ENCODE data around the gene WFDC5. TPM values are rescaled to one million over a fixed set of nuclear protein-coding genes. Genes with fewer than 3 reads are reported as not detected.
A peak's percentile ranks its signal among the peaks of the same experiment; 100 is the strongest.

The WFDC5 gene
- total and polyA plus RNA-seq, 2 donors (not counting 3 experiments of a cell fraction or from before 2014, with no cell fraction given) = not detected

DNA sequence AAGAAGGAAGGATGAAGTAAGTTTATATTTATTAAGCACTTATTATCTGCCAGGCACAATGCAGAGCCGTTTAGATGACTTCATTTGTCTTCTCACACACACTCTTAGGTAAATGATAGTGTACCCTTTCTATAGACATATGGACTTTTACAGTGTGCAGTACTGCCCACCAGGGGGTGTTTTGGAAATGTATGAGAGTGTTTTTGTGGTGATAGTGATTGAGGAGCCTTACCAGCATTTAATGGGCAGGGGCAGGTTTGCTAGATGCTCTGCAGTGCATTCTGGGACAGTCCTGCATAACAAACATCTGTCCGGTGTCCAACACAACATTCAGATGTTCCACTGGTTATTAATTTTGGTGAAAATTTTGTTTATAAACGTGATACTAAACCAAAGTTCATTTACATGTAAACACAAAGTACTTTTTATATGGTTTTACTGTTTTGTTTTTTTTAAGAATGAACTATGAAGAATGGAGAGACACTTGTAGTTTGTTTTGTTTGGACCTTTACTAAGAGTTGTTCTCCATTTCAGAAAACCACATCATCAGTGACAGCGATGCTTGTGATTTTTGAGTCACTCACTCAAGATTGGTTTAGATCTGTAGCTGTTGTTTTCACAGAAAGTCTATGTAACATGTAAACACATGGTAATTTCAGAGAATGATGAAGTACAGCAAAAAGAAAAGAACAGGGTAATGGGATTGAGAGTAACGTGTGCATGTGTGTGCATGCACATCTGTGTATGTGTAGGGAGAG, 33.9 kb downstream of the WFDC5 start:
- no TSS peak for BruUV-seq (replicated peaks)
- no peak for TF ChIP-seq POLR2A (IDR thresholded peaks at IDR 0.05; ENCODE audit: low read depth, low read length)
- TF ChIP-seq, protein P1, sequence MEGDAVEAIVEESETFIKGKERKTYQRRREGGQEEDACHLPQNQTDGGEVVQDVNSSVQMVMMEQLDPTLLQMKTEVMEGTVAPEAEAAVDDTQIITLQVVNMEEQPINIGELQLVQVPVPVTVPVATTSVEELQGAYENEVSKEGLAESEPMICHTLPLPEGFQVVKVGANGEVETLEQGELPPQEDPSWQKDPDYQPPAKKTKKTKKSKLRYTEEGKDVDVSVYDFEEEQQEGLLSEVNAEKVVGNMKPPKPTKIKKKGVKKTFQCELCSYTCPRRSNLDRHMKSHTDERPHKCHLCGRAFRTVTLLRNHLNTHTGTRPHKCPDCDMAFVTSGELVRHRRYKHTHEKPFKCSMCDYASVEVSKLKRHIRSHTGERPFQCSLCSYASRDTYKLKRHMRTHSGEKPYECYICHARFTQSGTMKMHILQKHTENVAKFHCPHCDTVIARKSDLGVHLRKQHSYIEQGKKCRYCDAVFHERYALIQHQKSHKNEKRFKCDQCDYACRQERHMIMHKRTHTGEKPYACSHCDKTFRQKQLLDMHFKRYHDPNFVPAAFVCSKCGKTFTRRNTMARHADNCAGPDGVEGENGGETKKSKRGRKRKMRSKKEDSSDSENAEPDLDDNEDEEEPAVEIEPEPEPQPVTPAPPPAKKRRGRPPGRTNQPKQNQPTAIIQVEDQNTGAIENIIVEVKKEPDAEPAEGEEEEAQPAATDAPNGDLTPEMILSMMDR (IDR thresholded peaks at IDR 0.05; ENCODE audit: extremely low read depth in 1 of 2, insufficient read depth in 1 of 2, low read depth in 1 of 2, low read length in 2 of 2) = peak; percentile 23 to 50
- dilution Hi-C loops (cut with MboI; ENCODE audit: extremely low pct_ligation_motif_present, low sequenced_read_pairs) = no loop called here
- FAIRE-seq (peak; percentile 24), DNase-seq (ENCODE audit: low read depth, low spot score) (peak; percentile 24)
- Histone ChIP-seq H3K4me2 (ENCODE audit: insufficient read depth, low read length) (no peak overlapping the region), H3K36me3 (ENCODE audit: control insufficient read depth in 2 of 2, extremely low read depth in 1 of 2, insufficient read depth in 2 of 2, low read length in 2 of 2) (peaks cover 0 to 5% of the 10 kb centered on the region in 2 experiments), H3K9me1 (replicated peaks; ENCODE audit: control insufficient read depth, extremely low read depth, insufficient read depth, low read length) (no peaks in the 10 kb centered on the region), H3K27ac (ENCODE audit: insufficient read depth, low read depth, low read length) (no peak overlapping the region), H3K79me2 (ENCODE audit: control insufficient read depth, insufficient read depth, low read length) (no peaks in the 10 kb centered on the region), H2AFZ (ENCODE audit: low read depth, low read length) (no peak overlapping the region), H3K9ac (replicated peaks; ENCODE audit: extremely low read depth, insufficient read depth, low read length) (no peak overlapping the region), H3K9me3 (replicated peaks; ENCODE audit: control insufficient read depth, insufficient read depth, low read length) (no peaks in the 10 kb centered on the region), H3K4me1 (ENCODE audit: control insufficient read depth, extremely low read depth, insufficient read depth, low read length) (peaks cover 2% of the 10 kb centered on the region), H3K4me3 (replicated peaks in 1 of 3; ENCODE audit: insufficient read depth in 1 of 3, low read depth in 1 of 3, low read length in 3 of 3) (no peak overlapping the region), H4K20me1 (replicated peaks; ENCODE audit: control insufficient read depth, extremely low read depth, insufficient read depth, low read length) (no peaks in the 10 kb centered on the region), H3K27me3 (ENCODE audit: control insufficient read depth in 2 of 2, insufficient read depth in 2 of 2, low read length in 2 of 2) (no peaks in the 10 kb centered on the region)
- intact Hi-C loops (cut with micrococcal nuclease) = loop anchor here (2.0 kb wide), 1 partner anchor 16 kb away; no protein-coding TSS in a partner anchor
- CTCF ChIA-PET = no interaction called here
- POLR2A ChIA-PET = no interaction called here

DNA sequence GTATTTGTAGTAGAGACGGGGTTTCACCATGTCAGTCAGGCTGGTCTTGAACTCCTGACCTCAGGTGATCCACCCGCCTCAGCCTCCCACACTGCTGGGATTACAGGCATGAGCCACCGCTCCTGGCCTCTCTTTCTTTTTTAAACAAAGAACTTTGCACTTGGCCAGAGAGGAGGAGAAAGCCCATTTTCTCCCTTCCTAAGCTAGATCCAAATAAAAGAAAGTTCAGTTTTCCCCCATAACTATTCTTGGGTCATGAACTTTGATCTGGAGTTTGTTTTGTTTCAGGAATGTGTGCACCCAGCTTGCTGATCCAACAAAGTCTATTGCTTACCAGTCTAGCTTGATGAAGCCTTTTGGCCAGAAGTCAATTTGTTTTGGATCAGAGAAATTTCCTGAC, 37.4 kb downstream of the WFDC5 start:
- ChIA-PET CTCF (interaction anchor here (1.2 to 4.5 kb wide), 4 partner anchors 20 to 34 kb away, joined by 3 to 21 read pairs (median 4); no protein-coding TSS in a partner anchor), POLR2A (no interaction called here)
- Histone ChIP-seq H3K4me1 (ENCODE audit: control insufficient read depth, extremely low read depth, insufficient read depth, low read length) (no peaks in the 10 kb centered on the region), H3K36me3 (ENCODE audit: control insufficient read depth in 2 of 2, extremely low read depth in 1 of 2, insufficient read depth in 2 of 2, low read length in 2 of 2) (peaks cover 2 to 5% of the 10 kb centered on the region in 2 experiments), H3K4me2 (ENCODE audit: insufficient read depth, low read length) (no peak overlapping the region), H3K4me3 (replicated peaks in 1 of 3; ENCODE audit: insufficient read depth in 1 of 3, low read depth in 1 of 3, low read length in 3 of 3) (no peak overlapping the region), H2AFZ (ENCODE audit: low read depth, low read length) (no peak overlapping the region), H3K9me1 (replicated peaks; ENCODE audit: control insufficient read depth, extremely low read depth, insufficient read depth, low read length) (no peaks in the 10 kb centered on the region), H3K27me3 (ENCODE audit: control insufficient read depth in 2 of 2, insufficient read depth in 2 of 2, low read length in 2 of 2) (no peaks in the 10 kb centered on the region), H4K20me1 (replicated peaks; ENCODE audit: control insufficient read depth, extremely low read depth, insufficient read depth, low read length) (no peaks in the 10 kb centered on the region), H3K27ac (ENCODE audit: insufficient read depth, low read depth, low read length) (no peak overlapping the region), H3K9me3 (replicated peaks; ENCODE audit: control insufficient read depth, insufficient read depth, low read length) (no peaks in the 10 kb centered on the region), H3K9ac (replicated peaks; ENCODE audit: extremely low read depth, insufficient read depth, low read length) (no peak overlapping the region), H3K79me2 (ENCODE audit: control insufficient read depth, insufficient read depth, low read length) (no peaks in the 10 kb centered on the region)
- BruUV-seq (replicated peaks) = no TSS peak
- DNase-seq (ENCODE audit: low read depth, low spot score) (no peak), FAIRE-seq (no peak)
- dilution Hi-C loops (cut with MboI; ENCODE audit: extremely low pct_ligation_motif_present, low sequenced_read_pairs) (no loop called here), intact Hi-C loops (cut with micrococcal nuclease) (no loop called here)
- TF ChIP-seq EZH2 (IDR thresholded peaks at IDR 0.05; ENCODE audit: borderline replicate concordance, low read depth, low read length, severe bottlenecking) = no peak
- TF ChIP-seq POLR2AphosphoS5 (IDR thresholded peaks at IDR 0.05; ENCODE audit: insufficient read depth, low read depth, low read length) = no peak
- TF ChIP-seq JUN (IDR thresholded peaks at IDR 0.05; ENCODE audit: borderline replicate concordance, insufficient read depth, insufficient read length, low read depth) = no peak
- TF ChIP-seq MYC (IDR thresholded peaks at IDR 0.05; ENCODE audit: low read depth, low read length) = no peak
- no peak for TF ChIP-seq FOS (IDR thresholded peaks at IDR 0.05; ENCODE audit: borderline replicate concordance, insufficient read depth, low read length)
- TF ChIP-seq, protein P2, sequence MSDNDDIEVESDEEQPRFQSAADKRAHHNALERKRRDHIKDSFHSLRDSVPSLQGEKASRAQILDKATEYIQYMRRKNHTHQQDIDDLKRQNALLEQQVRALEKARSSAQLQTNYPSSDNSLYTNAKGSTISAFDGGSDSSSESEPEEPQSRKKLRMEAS (IDR thresholded peaks at IDR 0.05; ENCODE audit: insufficient read depth, insufficient read length) = no peak
- TF ChIP-seq GATA2 (IDR thresholded peaks at IDR 0.05; ENCODE audit: insufficient read depth, insufficient read length, low read depth, low read length) = no peak
- TF ChIP-seq, protein P1 (IDR thresholded peaks at IDR 0.05; ENCODE audit: extremely low read depth in 1 of 2, insufficient read depth in 1 of 2, low read depth in 1 of 2, low read length in 2 of 2) = no peak
- TF ChIP-seq POLR2A (IDR thresholded peaks at IDR 0.05; ENCODE audit: low read depth, low read length) = no peak
